Epithelial cell of proximal tubule (primary cell): ENCODE data around the gene PRKCQ. TPM values are rescaled to one million over a fixed set of nuclear protein-coding genes. Genes with fewer than 3 reads are reported as not detected.

Experiments used
- DNase-seq: peaks from one replicate; pipeline ENCODE4 v3.0.0-alpha.2; 2011; ENCODE audit warnings: low read depth
- H3K4me3 ChIP-seq: 2 replicates; pipeline ENCODE4 v1.5.1; 2011; ENCODE audit warnings: low read depth, mild to moderate bottlenecking, low read length
- CTCF ChIP-seq: conservative IDR thresholded peaks from 2 replicates; pipeline ENCODE4 v1.5.1; 2012; ENCODE audit warnings: low read depth, mild to moderate bottlenecking, low read length
- total RNA-seq: library from RNA; depleted of rRNA; stranded (reverse); fragments of >200 nt; gene quantifications from 2 replicates; pipeline ENCODE4 v1.2.3, GENCODE V29; 2015

PRKCQ gene
- total RNA-seq, 1 donor from 2014 or later: 6.8 TPM

- H3K4me3 ChIP-seq: no peak overlapping the region
- TF ChIP-seq CTCF: no peak
- no peak for DNase-seq
These were observed 9.2 kb downstream of the PRKCQ start for GRCh38 chr10:6570893-6571292.

GRCh38 chr10:6569259-6569658 lies 10.8 kb downstream of the PRKCQ start:
- no peak for TF ChIP-seq CTCF
- no peak overlapping the region for H3K4me3 ChIP-seq

GRCh38 chr10:6567884-6568283 lies 12.2 kb downstream of the PRKCQ start:
- no peak for TF ChIP-seq CTCF
- DNase-seq: no peak
- H3K4me3 ChIP-seq: no peak overlapping the region

More at GRCh38 chr10:6569259-6569658, 10.8 kb downstream of the PRKCQ start:
- DNase-seq: no peak

- no peak for TF ChIP-seq CTCF
- DNase-seq: no peak
These were observed 12.8 kb downstream of the PRKCQ start for GRCh38 chr10:6567203-6567703.

GRCh38 chr10:6565588-6565987 lies 14.5 kb downstream of the PRKCQ start:
- no peak for TF ChIP-seq CTCF
- DNase-seq: no peak
- H3K4me3 ChIP-seq: no peak overlapping the region

More at GRCh38 chr10:6567203-6567703, 12.8 kb downstream of the PRKCQ start:
- H3K4me3 ChIP-seq: no peak overlapping the region

- TF ChIP-seq CTCF: no peak
- no peak overlapping the region for H3K4me3 ChIP-seq
- no peak for DNase-seq
These were observed 15.7 kb downstream of the PRKCQ start for GRCh38 chr10:6564367-6564766.

- TF ChIP-seq CTCF: no peak
- no peak overlapping the region for H3K4me3 ChIP-seq
- no peak for DNase-seq
These were observed 16.3 kb downstream of the PRKCQ start for GRCh38 chr10:6563731-6564130.
